Muscle layer of colon (tissue), 2 donors: ENCODE data around the gene RARRES2.
A peak's percentile ranks its signal among the peaks of the same experiment; 100 is the strongest.

Experiments
- H3K27ac ChIP-seq: one replicate; pipeline ENCODE4 v1.7.0; 2013; ENCODE audit warnings: low read depth, mild to moderate bottlenecking, low read length, moderate library complexity
- H3K27me3 ChIP-seq, 2 donors: one replicate each; pipeline ENCODE4 v1.7.0; 2013; ENCODE audit warnings: low read length in 2 of 2, mild to moderate bottlenecking in 2 of 2; ENCODE audit not compliant: insufficient read depth in 2 of 2, control insufficient read depth in 1 of 2
- H3K36me3 ChIP-seq: one replicate; pipeline ENCODE4 v1.7.0; 2013; ENCODE audit warnings: mild to moderate bottlenecking, low read length; ENCODE audit not compliant: insufficient read depth
- H3K4me1 ChIP-seq: one replicate; pipeline ENCODE4 v1.7.0; 2013; ENCODE audit warnings: mild to moderate bottlenecking, low read length; ENCODE audit not compliant: insufficient read depth
- H3K4me3 ChIP-seq, 2 donors: one replicate each; pipeline ENCODE4 v1.7.0; 2013; ENCODE audit warnings: low read length in 2 of 2, low read depth in 1 of 2, mild to moderate bottlenecking in 1 of 2, moderate library complexity in 1 of 2
- H3K9ac ChIP-seq: one replicate; pipeline ENCODE4 v1.7.0; 2013; ENCODE audit warnings: low read length
- H3K9me3 ChIP-seq: one replicate; pipeline ENCODE4 v1.7.0; 2013; ENCODE audit warnings: mild to moderate bottlenecking, low read length
- donor health status: abdominal sarcoma.
- donor health status: Adenocarcinoma of cecum.

The RARRES2 gene

DNA sequence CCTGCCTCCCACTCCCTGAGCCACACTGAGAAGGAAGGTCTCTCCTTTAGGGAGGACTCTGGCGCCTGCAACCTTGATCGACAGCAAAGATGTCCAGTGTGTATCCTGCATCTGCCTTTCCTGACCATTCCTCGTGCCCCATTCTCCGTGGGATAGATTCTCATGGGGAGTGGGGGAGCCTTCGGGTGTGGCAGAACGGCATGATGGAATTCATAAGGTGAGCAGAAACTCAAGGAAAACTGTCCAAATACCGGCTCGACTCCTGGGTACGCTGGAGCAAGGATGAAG, 636 bp upstream of the RARRES2 start:
- H3K4me1 ChIP-seq: peaks cover 34% of the 10 kb centered on the region
- H3K36me3 ChIP-seq: peaks cover 4% of the 10 kb centered on the region
- H3K9ac ChIP-seq: no peak overlapping the region
- H3K27ac ChIP-seq: peak overlapping the region; percentile 86
- H3K4me3 ChIP-seq: no peak overlapping the region
- H3K27me3 ChIP-seq: no peaks in the 10 kb centered on the region
- no peaks in the 10 kb centered on the region for H3K9me3 ChIP-seq

DNA sequence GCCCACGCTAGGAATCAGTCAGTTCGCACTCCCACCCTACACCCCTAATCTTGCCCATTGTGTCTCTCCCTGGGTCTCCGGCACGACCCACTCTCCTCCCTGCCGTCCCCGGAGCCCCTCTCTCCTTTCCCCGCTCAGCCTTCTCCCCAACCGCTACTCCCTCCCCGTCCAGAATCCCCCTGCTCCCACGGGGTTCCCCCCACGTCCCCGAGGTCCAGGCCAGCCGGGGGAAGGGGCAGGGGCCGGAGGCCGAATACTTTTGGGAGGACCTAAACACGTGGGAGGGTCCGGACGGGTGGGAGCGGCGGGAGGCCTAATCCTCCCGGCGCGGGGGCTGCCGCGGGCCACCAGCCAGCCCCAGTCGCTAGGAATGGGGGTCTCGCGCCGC, 560 bp downstream of the RARRES2 start:
- H3K9me3 ChIP-seq: no peaks in the 10 kb centered on the region
- H3K4me3 ChIP-seq: peak overlapping the region; percentile 50 to 69
- peaks cover 4% of the 10 kb centered on the region for H3K36me3 ChIP-seq
- H3K4me1 ChIP-seq: peaks cover 45% of the 10 kb centered on the region
- peak overlapping the region; percentile 86 for H3K27ac ChIP-seq
- peak overlapping the region; percentile 74 for H3K9ac ChIP-seq
- H3K27me3 ChIP-seq: no peaks in the 10 kb centered on the region

DNA sequence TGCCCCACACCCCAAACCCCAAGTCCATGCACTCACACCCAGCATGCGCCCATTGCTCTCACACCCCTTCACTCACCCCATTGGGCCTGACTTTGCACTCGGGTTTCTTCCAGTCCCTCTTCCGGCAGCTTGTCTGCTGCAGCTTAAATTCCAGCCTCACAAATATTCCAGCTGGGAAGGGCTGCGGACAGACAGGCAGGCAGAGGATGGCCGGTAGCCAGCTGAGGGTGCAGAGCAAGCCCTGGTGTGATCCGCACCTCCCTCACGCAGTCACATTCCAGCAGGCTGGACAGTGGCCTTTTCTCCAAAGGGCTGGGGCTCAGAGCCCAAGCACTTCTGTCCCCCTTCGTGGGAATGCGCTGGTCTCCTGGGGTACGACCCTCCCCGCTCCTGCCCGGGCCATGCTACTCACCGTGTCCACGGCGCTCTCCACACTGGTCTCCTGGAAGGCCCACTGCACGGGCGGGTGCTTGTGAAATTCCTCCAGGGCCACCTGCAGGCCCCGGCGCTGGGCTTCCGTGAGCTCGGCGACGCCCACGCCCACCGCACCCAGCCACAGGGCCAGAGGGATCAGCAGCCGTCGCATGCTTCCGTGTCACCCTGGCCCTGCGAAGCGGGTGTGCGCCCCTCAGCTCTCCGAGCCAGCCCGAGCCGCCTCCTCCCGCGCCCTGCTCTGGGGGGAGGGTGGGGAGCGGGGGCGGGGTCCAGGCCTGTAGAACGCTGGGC, 1.2 kb downstream of the RARRES2 start:
- Histone ChIP-seq H3K27ac (peak overlapping the region; percentile 86), H3K9me3 (no peaks in the 10 kb centered on the region), H3K4me1 (peaks cover 51% of the 10 kb centered on the region), H3K4me3 (peak overlapping the region; percentile 50 to 69), H3K9ac (no peak overlapping the region), H3K27me3 (no peaks in the 10 kb centered on the region), H3K36me3 (peaks cover 4% of the 10 kb centered on the region)

DNA sequence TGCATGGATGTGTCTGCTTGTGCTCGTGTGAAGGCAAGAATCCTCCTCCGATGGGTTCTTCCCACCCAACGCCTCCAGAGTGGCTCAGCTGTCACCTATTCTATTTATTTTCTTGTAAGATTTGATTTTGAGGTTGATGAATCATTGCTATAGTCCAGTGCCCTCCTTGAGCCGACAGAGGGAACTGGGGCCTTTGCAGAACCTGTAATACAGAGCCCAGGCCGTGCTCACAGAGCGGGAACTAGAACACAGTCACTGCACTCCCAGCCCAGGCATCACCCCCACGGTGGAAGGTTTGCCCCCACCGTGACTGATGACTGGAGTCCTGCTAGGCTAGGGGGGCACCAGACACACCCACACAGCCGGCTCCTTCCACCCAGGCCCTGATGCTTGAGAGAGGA, 2.0 kb downstream of the RARRES2 start:
- Histone ChIP-seq H3K27me3 (no peaks in the 10 kb centered on the region), H3K9me3 (no peaks in the 10 kb centered on the region), H3K4me1 (peaks cover 59% of the 10 kb centered on the region), H3K36me3 (peaks cover 4% of the 10 kb centered on the region), H3K4me3 (peak overlapping the region; percentile 50 to 69), H3K27ac (peak overlapping the region; percentile 86), H3K9ac (no peak overlapping the region)

DNA sequence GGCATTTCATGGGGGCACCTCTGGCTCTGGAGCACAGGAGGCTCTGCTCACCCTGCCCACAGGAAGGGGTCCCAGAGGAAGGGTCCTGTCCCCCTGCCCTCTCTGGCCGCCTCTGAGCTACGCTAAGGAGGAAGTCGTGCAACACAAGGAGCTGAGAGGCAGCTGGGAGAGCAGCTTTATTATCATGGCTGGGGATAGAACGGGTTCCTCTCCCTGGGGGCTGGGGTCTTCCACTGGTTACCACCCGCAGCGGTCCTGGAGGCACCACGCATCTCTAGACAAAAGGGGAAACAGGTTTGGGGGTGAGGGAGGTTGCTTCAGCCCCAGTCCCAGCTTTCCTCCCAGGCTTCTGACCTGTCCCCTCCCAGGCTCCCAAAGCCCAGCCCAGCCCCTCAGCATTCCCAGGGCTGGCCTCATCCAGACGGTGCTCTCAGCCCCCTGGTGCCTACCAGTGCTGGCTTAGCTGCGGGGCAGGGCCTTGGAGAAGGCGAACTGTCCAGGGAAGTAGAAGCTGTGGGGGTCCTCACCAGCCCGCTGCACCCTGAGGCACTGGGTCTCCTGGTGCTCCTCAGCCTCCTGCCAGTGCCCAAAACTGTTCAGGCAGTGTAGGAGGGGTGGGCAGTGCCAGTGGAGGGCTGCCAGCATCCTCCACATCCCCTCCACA, 3.1 kb downstream of the RARRES2 start:
- Histone ChIP-seq H3K27me3 (no peaks in the 10 kb centered on the region), H3K4me3 (no peak overlapping the region), H3K4me1 (peaks cover 60% of the 10 kb centered on the region), H3K36me3 (peaks cover 4% of the 10 kb centered on the region), H3K9ac (no peak overlapping the region), H3K9me3 (no peaks in the 10 kb centered on the region), H3K27ac (no peak overlapping the region)

DNA sequence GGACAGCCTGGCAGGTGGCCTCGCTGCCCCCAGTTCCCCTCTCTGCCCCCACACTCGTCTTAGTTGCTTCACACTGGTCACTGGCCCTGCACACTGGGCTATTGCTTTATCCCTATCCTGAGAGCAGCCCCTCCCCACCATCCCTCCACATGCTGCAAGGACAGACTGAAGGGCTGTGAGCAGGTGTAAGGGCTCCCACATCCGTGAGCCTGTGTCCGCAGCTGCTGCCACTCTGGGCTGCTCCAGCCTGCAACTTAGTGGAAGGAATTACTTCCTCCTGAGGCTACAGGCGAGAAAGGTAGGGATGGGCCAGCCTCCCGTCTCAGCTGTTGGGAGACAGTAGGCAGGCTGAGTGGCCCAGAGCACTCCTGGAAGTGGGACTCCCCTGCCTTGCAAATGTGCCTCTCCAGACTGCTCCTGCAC, 3.8 kb downstream of the RARRES2 start:
- Histone ChIP-seq H3K27ac (no peak overlapping the region), H3K4me3 (no peak overlapping the region), H3K9me3 (no peaks in the 10 kb centered on the region), H3K27me3 (no peaks in the 10 kb centered on the region), H3K36me3 (peaks cover 4% of the 10 kb centered on the region), H3K4me1 (peaks cover 60% of the 10 kb centered on the region), H3K9ac (no peak overlapping the region)

DNA sequence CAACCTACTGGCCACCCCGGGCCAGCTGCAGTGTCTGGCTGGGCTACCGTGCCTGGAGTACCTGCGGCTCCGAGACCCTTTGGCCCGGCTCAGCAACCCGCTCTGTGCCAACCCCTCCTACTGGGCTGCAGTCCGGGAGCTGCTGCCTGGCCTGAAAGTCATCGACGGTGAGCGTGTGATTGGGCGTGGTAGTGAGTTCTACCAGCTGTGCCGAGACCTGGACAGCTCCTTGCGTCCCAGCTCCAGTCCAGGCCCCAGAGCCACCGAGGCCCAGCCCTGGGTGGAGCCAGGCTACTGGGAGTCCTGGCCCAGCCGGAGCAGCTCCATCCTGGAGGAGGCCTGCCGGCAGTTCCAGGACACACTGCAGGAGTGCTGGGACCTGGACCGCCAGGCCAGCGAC, 4.2 kb downstream of the RARRES2 start:
- Histone ChIP-seq H3K9me3 (no peaks in the 10 kb centered on the region), H3K27me3 (no peaks in the 10 kb centered on the region), H3K27ac (no peak overlapping the region), H3K36me3 (peaks cover 4% of the 10 kb centered on the region), H3K9ac (no peak overlapping the region), H3K4me3 (no peak overlapping the region), H3K4me1 (peaks cover 57% of the 10 kb centered on the region)

DNA sequence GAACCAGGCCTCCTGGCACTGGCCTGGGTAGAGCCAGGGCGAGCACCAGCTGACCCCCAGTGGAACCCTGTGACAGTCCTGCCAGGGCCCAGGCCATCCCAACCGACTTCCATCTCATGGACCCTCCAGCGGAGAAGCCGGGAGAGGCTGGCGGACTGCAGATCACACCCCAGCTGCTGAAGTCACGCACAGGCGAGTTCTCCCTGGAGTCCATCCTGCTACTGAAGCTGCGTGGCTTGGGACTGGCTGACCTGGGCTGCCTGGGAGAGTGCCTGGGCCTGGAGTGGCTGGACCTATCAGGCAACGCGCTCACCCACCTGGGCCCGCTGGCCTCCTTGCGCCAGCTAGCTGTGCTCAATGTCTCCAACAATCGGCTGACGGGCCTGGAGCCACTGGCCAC, 4.7 kb downstream of the RARRES2 start:
- peak overlapping the region; percentile 37 for H3K27ac ChIP-seq
- H3K36me3 ChIP-seq: peaks cover 4% of the 10 kb centered on the region
- H3K4me3 ChIP-seq: no peak overlapping the region
- no peak overlapping the region for H3K9ac ChIP-seq
- no peaks in the 10 kb centered on the region for H3K9me3 ChIP-seq
- peaks cover 53% of the 10 kb centered on the region for H3K4me1 ChIP-seq
- H3K27me3 ChIP-seq: no peaks in the 10 kb centered on the region

DNA sequence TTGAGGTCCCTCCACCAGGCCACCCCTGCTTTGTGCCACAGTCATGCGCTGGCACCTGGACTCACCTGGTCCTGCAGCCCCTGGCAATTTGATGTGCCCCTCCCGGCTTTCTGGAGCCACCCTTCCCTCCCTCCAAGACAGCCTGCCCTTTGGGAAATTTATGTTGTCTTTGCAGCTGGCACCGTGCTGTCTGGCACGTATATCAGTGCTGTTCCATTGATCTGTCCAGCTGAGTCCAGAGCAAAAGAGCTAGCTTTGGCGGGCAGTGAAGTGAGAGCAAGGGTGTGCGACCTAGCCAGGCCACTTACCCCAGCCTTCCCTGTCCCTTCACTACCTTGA, 5.7 kb downstream of the RARRES2 start:
- Histone ChIP-seq H3K4me1 (peaks cover 53% of the 10 kb centered on the region), H3K27me3 (no peaks in the 10 kb centered on the region), H3K9me3 (no peaks in the 10 kb centered on the region), H3K27ac (peak overlapping the region; percentile 48), H3K9ac (no peak overlapping the region), H3K4me3 (peak overlapping the region in 1 of 2 donors; percentile 27), H3K36me3 (peaks cover 4% of the 10 kb centered on the region)

DNA sequence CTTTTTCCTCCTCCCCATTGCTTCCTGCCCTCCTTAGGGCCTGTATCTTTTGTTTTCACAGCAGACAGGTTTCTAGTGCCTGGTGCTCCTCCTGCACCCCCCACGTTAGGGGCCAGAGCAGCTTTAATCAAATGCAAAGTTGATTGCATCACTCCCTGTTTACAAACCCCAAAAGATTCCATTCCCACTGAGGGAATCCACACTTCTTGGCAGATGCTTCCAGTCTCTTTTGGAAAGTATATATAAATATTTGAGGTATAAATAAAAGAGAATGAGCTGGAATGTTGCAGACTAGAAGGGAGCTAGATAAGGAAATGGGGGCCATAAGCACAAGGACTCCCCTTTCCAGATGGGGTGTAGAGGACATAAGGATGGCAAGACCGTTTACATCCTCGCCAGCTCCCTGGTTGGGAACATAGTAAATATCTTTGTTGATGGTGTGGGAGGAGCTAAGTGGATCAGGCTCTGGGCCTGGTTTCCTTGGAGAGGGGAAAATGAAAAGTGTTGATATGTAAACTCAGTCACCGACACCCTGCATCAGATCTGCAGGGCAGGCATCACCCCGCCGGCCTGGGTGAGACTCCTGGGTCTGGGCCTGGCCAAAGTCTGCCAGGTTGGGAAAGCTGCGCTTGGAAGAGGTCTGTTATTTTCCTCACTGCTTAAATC, 6.2 kb downstream of the RARRES2 start:
- no peaks in the 10 kb centered on the region for H3K27me3 ChIP-seq
- no peak overlapping the region for H3K9ac ChIP-seq
- no peaks in the 10 kb centered on the region for H3K9me3 ChIP-seq
- peak overlapping the region; percentile 48 for H3K27ac ChIP-seq
- peaks cover 8% of the 10 kb centered on the region for H3K36me3 ChIP-seq
- H3K4me1 ChIP-seq: peaks cover 53% of the 10 kb centered on the region
- H3K4me3 ChIP-seq: peak overlapping the region in 1 of 2 donors; percentile 27

DNA sequence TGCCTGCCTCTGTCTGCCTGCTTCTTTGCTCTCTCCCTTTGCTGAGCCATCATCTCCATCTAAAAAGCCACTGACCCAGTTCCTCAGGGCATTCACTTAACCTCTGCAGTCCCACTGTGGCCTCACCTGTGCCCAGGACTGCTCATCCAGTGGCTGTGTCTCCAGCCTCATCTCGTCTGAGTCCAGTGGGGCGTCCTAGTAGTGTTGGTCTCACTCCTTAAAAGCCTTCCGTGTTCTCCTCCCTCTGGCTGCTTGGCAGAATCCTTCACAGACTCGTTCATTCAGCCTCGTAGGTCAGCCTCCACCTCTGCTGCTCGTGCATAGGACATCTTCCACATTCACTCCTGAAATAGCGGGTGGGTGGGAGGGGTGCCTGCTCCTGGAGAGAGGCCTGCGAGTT, 7.3 kb downstream of the RARRES2 start:
- H3K4me3 ChIP-seq: no peak overlapping the region
- H3K9ac ChIP-seq: no peak overlapping the region
- H3K4me1 ChIP-seq: peaks cover 46% of the 10 kb centered on the region
- H3K36me3 ChIP-seq: peaks cover 11% of the 10 kb centered on the region
- H3K27me3 ChIP-seq: no peaks in the 10 kb centered on the region
- no peaks in the 10 kb centered on the region for H3K9me3 ChIP-seq
- H3K27ac ChIP-seq: peak overlapping the region; percentile 35
